Measurements from ENCODE around the gene OR6C76. TPM values are rescaled to one million over a fixed set of nuclear protein-coding genes. Genes with fewer than 3 reads are reported as not detected.

Gene OR6C76
- polyA plus RNA-seq, 1 donor = not detected

DNA sequence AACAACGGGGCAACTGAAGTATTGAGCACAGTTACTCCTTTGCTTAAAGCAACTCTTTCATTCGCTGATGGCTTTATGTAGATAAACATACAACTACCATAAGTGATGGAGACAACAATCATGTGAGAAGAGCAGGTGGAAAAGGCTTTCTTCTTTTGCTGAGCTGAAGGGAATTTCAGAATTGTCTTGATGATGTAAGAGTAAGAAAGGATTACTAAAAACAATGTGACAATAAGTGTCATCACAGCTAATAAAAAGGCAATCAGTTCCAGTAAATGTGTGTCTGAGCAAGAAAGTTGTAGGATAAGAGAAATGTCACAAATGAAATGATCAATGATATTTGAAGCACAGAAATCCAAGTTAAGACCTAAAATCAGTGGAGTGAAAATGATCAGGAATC lies 43.2 kb downstream of the OR6C76 start:
- DNase-seq = no peak

DNA sequence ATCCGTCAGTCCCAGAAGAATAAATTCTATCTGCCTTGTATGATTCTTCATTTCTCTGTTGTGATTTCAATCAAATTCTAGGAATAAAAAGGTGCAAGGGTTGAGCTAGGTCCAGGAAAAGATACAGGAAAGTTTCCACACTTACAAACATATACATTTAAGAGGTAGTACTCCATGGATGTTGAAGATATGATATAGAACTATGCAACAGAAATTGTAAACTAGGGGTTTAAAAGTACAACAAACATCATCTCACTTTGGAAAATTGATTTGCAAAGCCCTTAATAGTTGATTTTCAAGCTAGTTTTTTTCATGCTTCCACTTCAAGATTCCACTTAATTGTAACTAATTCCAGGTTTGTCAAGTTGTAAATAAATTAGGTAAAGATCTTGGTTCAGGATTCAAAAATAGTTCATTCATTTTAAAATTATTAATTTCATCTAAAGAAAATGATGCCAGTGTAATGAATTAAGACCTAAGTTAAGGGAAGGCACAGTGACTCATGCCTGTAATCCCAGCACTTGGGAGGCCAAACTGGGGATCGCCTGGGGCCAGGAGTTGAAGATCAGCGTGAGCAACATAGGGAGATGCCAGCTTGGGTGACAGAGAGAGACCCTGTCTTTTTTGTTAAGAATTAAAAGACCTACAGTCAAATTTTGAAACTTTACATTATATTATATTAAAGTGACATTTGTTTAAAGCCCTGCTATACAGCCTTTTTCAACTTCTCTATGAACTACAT lies 44.2 kb downstream of the OR6C76 start, which contains the start of gene OR6C70:
Gene OR6C70 (minus strand): TSS at position 51 of the 742 bp plus-strand sequence. CDS start 0 bp downstream, at position 51.
- no peak for DNase-seq

DNA sequence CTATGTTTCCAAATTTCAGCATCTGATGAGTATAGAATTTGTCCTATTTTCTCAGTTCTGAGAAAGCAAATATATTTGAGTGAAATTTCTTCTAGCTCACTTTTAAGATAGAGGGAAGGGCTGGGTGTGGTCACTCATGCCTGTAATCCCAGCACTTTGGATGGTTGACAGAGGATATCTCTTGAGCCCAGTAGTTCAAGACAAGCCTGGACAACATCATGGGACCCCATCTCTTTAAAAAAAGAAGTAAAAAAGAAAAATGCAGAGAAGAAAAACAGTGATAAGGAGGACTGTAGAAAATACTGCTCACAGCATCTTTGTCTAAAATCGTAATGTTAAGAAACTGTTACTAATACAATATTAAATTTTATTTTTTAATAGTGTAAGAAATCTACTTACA lies 46.2 kb downstream of the OR6C76 start:
- DNase-seq = no peak

Other genes with a start within 250 kb of the OR6C76 start
- not detected for gene OR10A7, start 205.2 kb upstream of the OR6C76 start, polyA plus RNA-seq (ENCODE audit: insufficient read length)
- not detected for gene OR6C74, start 181.6 kb upstream of the OR6C76 start, polyA plus RNA-seq (ENCODE audit: insufficient read length)
- not detected for gene OR6C6, start 129.7 kb upstream of the OR6C76 start, polyA plus RNA-seq (ENCODE audit: insufficient read length)
- gene OR6C1, start 111.9 kb upstream of the OR6C76 start, polyA plus RNA-seq (ENCODE audit: insufficient read length) = not detected
- not detected for gene OR6C3, start 95.5 kb upstream of the OR6C76 start, polyA plus RNA-seq (ENCODE audit: insufficient read length)
- 0.08 TPM for gene OR6C75, start 63.3 kb upstream of the OR6C76 start, polyA plus RNA-seq (ENCODE audit: insufficient read length)
- not detected for gene OR6C65, start 25.7 kb upstream of the OR6C76 start, polyA plus RNA-seq (ENCODE audit: insufficient read length)
- gene OR6C2, start 17.8 kb downstream of the OR6C76 start, polyA plus RNA-seq (ENCODE audit: insufficient read length) = not detected
- gene OR6C70, start 43.9 kb downstream of the OR6C76 start, polyA plus RNA-seq (ENCODE audit: insufficient read length) = not detected
- gene OR6C68, start 66.1 kb downstream of the OR6C76 start, polyA plus RNA-seq (ENCODE audit: insufficient read length) = not detected
- not detected for gene OR6C4, start 123.3 kb downstream of the OR6C76 start, polyA plus RNA-seq (ENCODE audit: insufficient read length)
- not detected for gene OR2AP1, start 146.2 kb downstream of the OR6C76 start, polyA plus RNA-seq (ENCODE audit: insufficient read length)
- gene OR10P1, start 210.6 kb downstream of the OR6C76 start, polyA plus RNA-seq (ENCODE audit: insufficient read length) = not detected

All from hindlimb muscle (tissue), 1 donor.